K562 (cell line): ENCODE measurements around the gene C4orf17. TPM values are rescaled to one million over a fixed set of nuclear protein-coding genes. Genes with fewer than 3 reads are reported as not detected.

ENCODE experiments used
- ATAC-seq: fragments of 200-7000 bp; cut with Tn5 transposase; 3 replicates; pipeline ENCODE4 v1.9.1; 2020; ENCODE audit warnings: moderate library complexity
- BruUV-seq: library from RNA; stranded (reverse); fragments of 400-500 nt; replicated peaks from 2 replicates; lab custom pipeline; 2021; lab: Mats Ljungman, UMichigan
- CTCF ChIA-PET: fragments of 300-600 bp; formaldehyde crosslinking; extraction: SDS; loops from one replicate; lab custom pipeline; 2021; ENCODE audit warnings: low intra/inter-chr PET ratio; lab: Yijun Ruan, JAX
- POLR2A ChIA-PET: fragments of 300-600, 350-650 bp; sonication (Branson Sonifier 250); formaldehyde crosslinking; extraction: SDS; loops from one replicate; lab custom pipeline; 2021; ENCODE audit warnings: antibody characterized with exemption, inconsistent platforms; lab: Yijun Ruan, JAX
- DNase-seq, 4 experiments: peaks; one replicate each; pipeline versions ENCODE4 v3.0.0 to v3.0.0-alpha.2; 2011 to 2018; ENCODE audit warnings: low spot score in 3 of 4, mixed read lengths in 3 of 4; ENCODE audit errors: extremely low read depth in 1 of 4
- FAIRE-seq: peaks from 2 replicates; lab custom pipeline; 2011; peaks lifted over from hg19 to GRCh38; lab: Jason Lieb, UNC
- H2AFZ ChIP-seq: 2 replicates; pipeline ENCODE4 v1.6.0; 2011; ENCODE audit warnings: low read depth, low read length, control low read depth, inconsistent platforms
- H3K27ac ChIP-seq: fragments of 200-600 bp; 3 replicates; pipeline ENCODE4 v1.8.0; 2011; ENCODE audit warnings: low read depth, mild to moderate bottlenecking, control low read depth, inconsistent platforms, low read length, moderate library complexity, mixed read lengths; ENCODE audit errors: extremely low read depth
- H3K27me3 ChIP-seq, 2 experiments: fragments of 300-600 bp in 1 of 2; 2 replicates in 1 of 2; 3 replicates in 1 of 2; pipeline versions ENCODE4 v1.6.0 to v1.8.0; 2011; ENCODE audit warnings: inconsistent platforms in 2 of 2, low read length in 2 of 2, mild to moderate bottlenecking in 1 of 2, mixed read lengths in 1 of 2, moderate library complexity in 1 of 2; ENCODE audit not compliant: control insufficient read depth in 2 of 2, insufficient read depth in 2 of 2
- H3K36me3 ChIP-seq: fragments of 300-600 bp; 3 replicates; pipeline ENCODE4 v1.8.0; 2011; ENCODE audit warnings: mild to moderate bottlenecking, low read length, inconsistent platforms; ENCODE audit not compliant: control insufficient read depth, insufficient read depth
- H3K4me1 ChIP-seq, 2 experiments: fragments of 200-600 bp in 1 of 2; replicated peaks in 1 of 2; 2 replicates in 1 of 2; 3 replicates in 1 of 2; pipeline versions ENCODE4 v1.5.1 to v1.8.0; 2011; ENCODE audit warnings: inconsistent platforms in 2 of 2, low read length in 2 of 2, mild to moderate bottlenecking in 1 of 2, mixed read lengths in 1 of 2, moderate library complexity in 1 of 2; ENCODE audit not compliant: control insufficient read depth in 2 of 2, insufficient read depth in 2 of 2
- H3K4me2 ChIP-seq: 2 replicates; pipeline ENCODE4 v1.6.1; 2011; ENCODE audit warnings: low read length, control low read depth, inconsistent platforms, mixed read lengths; ENCODE audit not compliant: insufficient read depth
- H3K4me3 ChIP-seq: fragments of 200-600 bp; sonication (generic), shearing (Covaris generic); 2 replicates; pipeline ENCODE4 v1.5.1; 2016; ENCODE audit warnings: control low read depth, inconsistent platforms
- H3K79me2 ChIP-seq: fragments of 200-600 bp; 3 replicates; pipeline ENCODE4 v1.8.0; 2011; ENCODE audit warnings: low read length, inconsistent platforms; ENCODE audit not compliant: control insufficient read depth, insufficient read depth
- H3K9ac ChIP-seq, 2 experiments: 2 replicates each; pipeline versions ENCODE4 v1.6.0 to v1.6.1; 2011; ENCODE audit warnings: low read depth in 2 of 2, low read length in 2 of 2, control low read depth in 1 of 2, inconsistent platforms in 1 of 2, mild to moderate bottlenecking in 1 of 2, mixed read lengths in 1 of 2; ENCODE audit not compliant: insufficient read depth in 1 of 2
- H3K9me1 ChIP-seq: one replicate; pipeline ENCODE4 v1.6.0; 2011; ENCODE audit warnings: inconsistent platforms, mild to moderate bottlenecking, low read length, moderate library complexity; ENCODE audit not compliant: control insufficient read depth, insufficient read depth
- H3K9me3 ChIP-seq: replicated peaks from 2 replicates; pipeline ENCODE4 v1.5.1; 2011; ENCODE audit warnings: low read depth, low read length, inconsistent platforms; ENCODE audit not compliant: control insufficient read depth, insufficient read depth
- H4K20me1 ChIP-seq: replicated peaks from 2 replicates; pipeline ENCODE4 v1.6.1; 2011; ENCODE audit warnings: low read length, inconsistent platforms, mixed read lengths; ENCODE audit not compliant: control insufficient read depth, insufficient read depth
- CCAR2 ChIP-seq: fragments of 200-400 bp; formaldehyde crosslinking; IDR thresholded peaks from 2 replicates; pipeline ENCODE4 v1.6.1; 2017; ENCODE audit warnings: mild to moderate bottlenecking, low read depth, low read length
- E2F1 ChIP-seq: sonication (generic); formaldehyde crosslinking; IDR thresholded peaks from 2 replicates; pipeline ENCODE4 v1.8.1; 2023; ENCODE audit warnings: mild to moderate bottlenecking, missing genetic modification reagents, moderate library complexity
- MECOM ChIP-seq: fragments of 250-450 bp; sonication (Bioruptor Pico); IDR thresholded peaks from 2 replicates; pipeline ENCODE4 v1.8.0; 2022; ENCODE audit warnings: inconsistent platforms
- MTA2 ChIP-seq: fragments of 450-650 bp; IDR thresholded peaks from 2 replicates; pipeline ENCODE4 v1.6.1; 2016; ENCODE audit warnings: low read depth
- RBM39 ChIP-seq: fragments of 200-400 bp; formaldehyde crosslinking; optimal IDR thresholded peaks from 2 replicates; pipeline ENCODE3; 2018; ENCODE audit warnings: low read depth, low read length
- SMARCC2 ChIP-seq: fragments of 450-650 bp; IDR thresholded peaks from 2 replicates; pipeline ENCODE4 v1.6.1; 2017; ENCODE audit warnings: antibody characterized with exemption, moderate library complexity, mild to moderate bottlenecking, low read depth
- TGIF2 ChIP-seq: sonication (generic); formaldehyde crosslinking; IDR thresholded peaks from 2 replicates; pipeline ENCODE4 v1.8.1; 2022; ENCODE audit warnings: mild to moderate bottlenecking, missing genetic modification reagents, moderate library complexity
- TRIM28 ChIP-seq: fragments of 450-650 bp; IDR thresholded peaks from 2 replicates; pipeline ENCODE4 v1.6.1; 2017
- USF2 ChIP-seq: sonication (generic); formaldehyde crosslinking; IDR thresholded peaks from 2 replicates; pipeline ENCODE4 v1.5.0; 2020; ENCODE audit warnings: missing genetic modification reagents
- XRCC5 ChIP-seq: fragments of 200-400 bp; formaldehyde crosslinking; IDR thresholded peaks from 2 replicates; pipeline ENCODE4 v1.6.1; 2017; ENCODE audit warnings: low read depth, mild to moderate bottlenecking, low read length
- ZBTB26 ChIP-seq: fragments of 450-650 bp; formaldehyde crosslinking; IDR thresholded peaks from 2 replicates; pipeline ENCODE4 v1.4.0; 2022; ENCODE audit warnings: missing genetic modification characterization
- ZNF232 ChIP-seq: sonication (generic); formaldehyde crosslinking; IDR thresholded peaks from 2 replicates; pipeline ENCODE4 v1.8.0; 2022; ENCODE audit warnings: mild to moderate bottlenecking, missing genetic modification reagents
- ZNF24 ChIP-seq: fragments of 450-650 bp; IDR thresholded peaks from 2 replicates; pipeline ENCODE4 v1.6.1; 2016
- ZNF717 ChIP-seq: fragments of 250-450 bp; sonication (Bioruptor Pico); IDR thresholded peaks from 2 replicates; pipeline ENCODE4 v1.5.0; 2021
- ZNF79 ChIP-seq: fragments of 250-450 bp; sonication (Bioruptor Pico); IDR thresholded peaks from 2 replicates; pipeline ENCODE4 v1.4.0; 2020; ENCODE audit warnings: low read depth, mild to moderate bottlenecking, moderate library complexity
- WGBS: fragments of 100-300 bp; shearing (Covaris generic); methylation state at CpG from one replicate; pipeline ENCODE4 v1.1.6; 2016; ENCODE audit warnings: low coverage, mixed read lengths; ENCODE audit not compliant: insufficient coverage; ENCODE audit errors: missing lambda C conversion rate; 5-methylcytosine and 5-hydroxymethylcytosine counted together
- in situ Hi-C: fragments of 300-500 bp; cut with MboI; formaldehyde crosslinking; loops from 4 replicates; pipeline ENCODE4 v1.15.0; 2018; ENCODE audit warnings: inconsistent platforms, mixed read lengths
- intact Hi-C: fragments of 100-400 bp; cut with micrococcal nuclease; formaldehyde crosslinking; loops from 2 replicates; pipeline ENCODE4 v1.14.2; 2022
- polyA plus RNA-seq, 8 experiments: library from polyadenylated mRNA; depleted of rRNA in 4 of 8; stranded (reverse) in 5 of 8; unstranded in 3 of 8; fragments of >200 nt; fragmentation: Nextera tagmentation in 2 of 8; fragmentation: Illumina TruSeq in 1 of 8; extraction: Ambion mirVana in 2 of 8; extraction: Trizol in 1 of 8; gene quantifications; 2 replicates each; pipeline versions ENCODE4 v1.2.1 to v1.2.3, GENCODE V29; 2011 to 2014; ENCODE audit warnings: inconsistent platforms in 1 of 8, missing spikeins in 1 of 8
- total RNA-seq, 7 experiments: library from RNA; depleted of rRNA in 6 of 7; stranded (reverse); fragments of >200 nt in 6 of 7; fragmentation: Illumina TruSeq in 2 of 7; extraction: Trizol in 2 of 7; gene quantifications; 2 replicates each; pipeline versions ENCODE4 v1.2.1 to v1.2.3, GENCODE V29; 2011 to 2021; ENCODE audit warnings: low replicate concordance in 1 of 7

The C4orf17 gene
- total and polyA plus RNA-seq, 9 of the 15 experiments (the other 6 are each of a cell fraction or from before 2014, with no cell fraction given), result not detected

- no peaks in the 10 kb centered on the region for H3K9me1 ChIP-seq
- H3K79me2 ChIP-seq, result no peaks in the 10 kb centered on the region
- H3K4me2 ChIP-seq, result no peak overlapping the region
- no peak overlapping the region for H3K27ac ChIP-seq
- TF ChIP-seq ZNF232 (no peak), CCAR2 (no peak), USF2 (CRISPR knock-in tag) (no peak), MTA2 (no peak), E2F1 (no peak), MECOM (CRISPR knock-in tag) (no peak), ZNF717 (CRISPR knock-in tag) (no peak), SMARCC2 (no peak), ZNF79 (CRISPR knock-in tag) (no peak), ZNF24 (no peak), XRCC5 (no peak), TGIF2 (no peak), ZBTB26 (CRISPR knock-in tag) (no peak), TRIM28 (no peak), RBM39 (no peak)
- no peak overlapping the region for H3K4me3 ChIP-seq
- no peaks in the 10 kb centered on the region for H3K4me1 ChIP-seq
- 0% methylated on average over 1 of the region's 1 CpG for WGBS
- no TSS peak for BruUV-seq
- POLR2A ChIA-PET, result no interaction called here
- H3K36me3 ChIP-seq, result no peaks in the 10 kb centered on the region
- intact Hi-C loops (no loop called here), in situ Hi-C loops (no loop called here)
- no peaks in the 10 kb centered on the region for H3K9me3 ChIP-seq
- no peak overlapping the region for H3K9ac ChIP-seq
- no peaks in the 10 kb centered on the region for H3K27me3 ChIP-seq
- CTCF ChIA-PET, result no interaction called here
- DNase-seq (no peak), FAIRE-seq (no peak), ATAC-seq (no peak)
- no peak overlapping the region for H2AFZ ChIP-seq
- H4K20me1 ChIP-seq, result no peaks in the 10 kb centered on the region
Measured at GRCh38 chr4:99587803-99588202, 77.0 kb downstream of the C4orf17 start.
